HG03095 (cell line): ENCODE data around the gene CHMP6.

Experiments
- ATAC-seq: cut with Tn5 transposase; IDR thresholded peaks from one replicate; pipeline ENCODE4 v1.9.1; 2021; ENCODE audit warnings: moderate library complexity; ENCODE audit not compliant: unreplicated experiment

Gene CHMP6

DNA sequence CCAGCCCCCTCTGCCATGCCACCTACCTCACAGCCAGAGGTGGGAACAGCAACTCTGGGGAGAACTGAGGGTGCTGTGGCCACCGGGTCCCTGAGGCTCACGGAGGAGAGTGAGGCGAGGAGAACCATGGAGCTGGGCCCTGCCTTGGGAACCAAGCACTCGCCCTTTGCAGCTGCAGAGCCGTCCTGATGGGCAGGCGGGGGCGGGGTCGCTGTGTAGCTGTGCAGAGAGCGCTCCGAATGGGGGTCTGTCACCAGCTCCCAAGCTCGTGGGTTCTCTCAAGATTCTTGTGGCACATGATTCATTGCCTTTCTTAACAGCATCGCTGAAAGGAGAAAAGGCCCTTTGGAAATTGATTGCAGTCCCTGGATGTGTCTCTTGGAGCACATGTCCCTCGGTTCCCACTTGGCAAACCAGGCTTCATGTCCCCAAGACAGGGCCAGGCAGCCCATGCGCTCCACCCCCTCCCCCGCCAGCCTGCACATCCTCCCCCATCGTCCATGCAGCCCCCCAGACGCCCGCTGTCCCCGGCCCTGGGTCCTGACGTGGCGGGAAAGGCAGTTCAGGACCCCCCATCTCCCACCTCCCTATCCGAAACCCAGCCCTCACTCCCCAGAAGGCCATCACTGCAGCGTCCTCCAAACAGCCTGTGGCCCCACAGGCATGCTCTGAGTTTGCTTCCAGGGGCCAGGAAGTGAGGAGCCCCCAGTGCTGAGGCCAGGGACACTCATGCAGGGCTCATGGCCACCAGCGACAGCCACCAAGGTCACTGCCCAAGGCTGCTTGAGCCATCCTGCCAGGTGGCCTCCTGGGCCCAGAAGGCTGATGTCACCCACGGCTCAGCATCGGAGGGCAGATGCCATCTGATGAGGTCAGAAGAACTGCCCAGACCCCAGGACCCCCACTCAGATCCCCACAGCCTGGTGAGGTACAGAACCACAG, 20.6 kb upstream of the CHMP6 start:
- no peak for ATAC-seq

DNA sequence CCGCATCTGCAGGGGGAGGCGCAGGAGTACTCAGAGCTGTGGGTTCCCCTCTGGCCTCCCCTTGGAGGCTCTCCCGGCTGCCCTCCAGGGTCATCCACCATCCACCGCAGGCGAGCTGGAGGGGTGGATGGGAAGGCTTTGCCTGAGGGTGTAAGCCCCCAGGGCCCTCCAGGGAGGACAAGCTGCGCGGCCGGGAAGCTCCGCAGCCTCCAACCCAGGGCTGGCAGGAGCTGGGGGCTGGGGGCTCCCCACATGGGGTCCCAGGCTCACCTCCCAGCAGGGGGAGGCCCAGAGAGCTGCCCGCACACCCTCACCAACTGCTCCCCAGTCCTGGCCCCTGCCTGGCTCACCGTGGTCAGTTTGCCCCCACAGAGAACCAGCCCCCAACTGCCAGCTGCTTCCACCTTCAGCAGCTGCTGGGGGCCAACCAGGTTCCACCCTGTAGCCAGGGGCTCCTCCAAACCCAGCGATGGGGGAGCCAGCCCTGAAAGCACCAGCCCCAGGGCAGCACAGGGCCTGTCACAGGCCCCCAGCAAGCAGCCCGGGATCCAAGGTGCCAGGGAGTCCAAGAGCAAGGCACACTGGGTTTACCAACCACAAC, 19.8 kb upstream of the CHMP6 start:
- no peak for ATAC-seq

DNA sequence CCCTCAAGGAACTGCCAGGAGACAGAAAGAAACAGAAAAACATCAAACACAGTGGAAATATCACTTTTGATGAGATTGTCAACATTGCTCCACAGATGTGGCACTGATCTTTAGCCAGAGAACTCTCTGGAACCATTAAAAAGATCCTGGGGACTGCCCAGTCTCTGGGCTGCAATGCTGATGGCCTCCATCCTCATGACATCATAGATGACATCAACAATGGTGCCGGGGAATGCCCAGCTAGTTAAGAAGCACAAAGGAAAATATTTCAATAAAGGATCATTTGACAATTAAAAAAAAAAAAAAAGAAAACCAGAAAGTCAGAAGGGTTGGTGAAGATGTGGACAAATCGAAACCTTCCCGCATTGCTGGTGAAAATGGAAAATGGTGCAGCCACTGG, 14.9 kb upstream of the CHMP6 start:
- ATAC-seq, result no peak

- no peak for ATAC-seq
These were observed 14.5 kb upstream of the CHMP6 start for GRCh38 chr17:80977172-80977571.

DNA sequence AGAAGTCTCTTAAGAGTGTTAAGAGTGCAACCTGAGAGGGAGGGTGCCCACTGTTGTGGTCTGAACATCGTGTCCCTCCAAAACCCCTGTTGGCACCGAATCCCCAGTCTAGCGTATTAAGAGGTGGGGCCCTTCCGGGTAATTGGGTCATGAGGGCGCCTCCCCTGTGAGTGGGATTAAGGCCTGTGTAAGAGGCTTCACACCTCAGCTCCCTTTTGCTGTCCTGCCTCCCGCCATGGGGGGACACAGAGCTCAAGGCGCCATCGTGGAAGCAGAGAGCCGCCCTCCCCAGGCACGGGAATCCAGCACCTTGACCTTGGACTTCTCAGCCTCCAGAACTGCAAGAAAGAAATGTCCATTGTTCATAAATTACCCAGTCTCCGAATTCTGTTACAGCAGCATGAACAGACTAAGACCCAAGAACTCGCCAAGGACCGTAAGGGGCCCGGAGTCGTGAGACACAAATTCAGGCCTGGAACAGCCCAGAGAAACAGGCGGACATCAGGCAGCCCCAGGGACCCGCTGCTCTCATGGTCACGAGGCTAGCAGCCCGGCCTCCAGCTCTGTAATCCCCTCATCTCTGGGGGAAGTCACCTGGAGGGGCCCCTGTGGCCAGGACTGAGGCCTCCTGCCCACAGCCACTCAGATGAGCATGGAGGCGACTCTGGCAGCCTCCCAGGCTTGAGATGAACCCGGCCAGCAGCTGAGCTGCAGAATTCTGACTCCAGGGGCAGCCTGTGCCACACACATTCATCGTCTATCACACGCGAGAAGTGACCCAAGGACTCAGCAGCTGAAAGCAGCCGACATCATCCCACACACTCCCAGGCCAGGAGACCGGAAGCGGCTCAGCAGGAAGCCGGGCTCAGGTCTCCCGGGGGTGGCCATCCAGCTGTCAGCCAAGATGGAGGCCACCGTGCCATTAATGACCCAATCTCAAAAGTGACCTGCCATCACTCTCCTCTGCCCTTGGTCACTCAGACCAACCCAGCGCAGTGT, 12.8 kb upstream of the CHMP6 start:
- ATAC-seq, result no peak

- ATAC-seq, result no peak
These were observed 11.9 kb upstream of the CHMP6 start for GRCh38 chr17:80979547-80980378.

DNA sequence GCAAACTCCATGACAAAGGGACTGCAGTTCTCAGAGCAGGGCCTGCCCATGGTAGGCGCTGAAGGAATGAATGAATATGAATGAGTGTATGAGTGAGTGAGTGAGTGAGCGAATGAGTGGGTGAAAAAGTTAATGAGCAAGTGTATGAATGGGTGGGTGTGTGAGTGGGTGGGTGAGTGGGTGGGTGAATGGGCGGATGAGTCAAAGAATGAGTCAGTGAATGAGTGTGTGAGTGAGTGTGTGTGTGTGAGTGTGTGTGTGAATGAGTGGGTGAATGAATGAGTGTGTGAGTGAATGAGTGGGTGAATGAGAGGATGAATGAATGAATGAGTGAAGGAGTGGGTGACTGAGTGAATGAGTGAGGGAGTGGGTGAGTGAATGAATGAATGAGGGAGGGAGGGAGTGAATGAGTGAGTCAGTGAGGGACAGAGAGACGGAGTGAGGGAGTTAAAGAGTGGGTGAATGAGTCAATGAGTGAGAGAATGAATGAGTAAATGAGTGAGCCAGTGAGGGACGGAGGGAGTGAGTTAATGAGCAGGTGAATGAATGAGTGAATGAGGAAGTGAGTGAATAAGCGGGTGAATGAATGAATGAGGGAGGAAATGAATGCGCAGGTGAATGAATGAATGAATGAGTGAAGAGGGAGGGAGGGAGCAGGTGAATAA, 11.1 kb upstream of the CHMP6 start:
- no peak for ATAC-seq

DNA sequence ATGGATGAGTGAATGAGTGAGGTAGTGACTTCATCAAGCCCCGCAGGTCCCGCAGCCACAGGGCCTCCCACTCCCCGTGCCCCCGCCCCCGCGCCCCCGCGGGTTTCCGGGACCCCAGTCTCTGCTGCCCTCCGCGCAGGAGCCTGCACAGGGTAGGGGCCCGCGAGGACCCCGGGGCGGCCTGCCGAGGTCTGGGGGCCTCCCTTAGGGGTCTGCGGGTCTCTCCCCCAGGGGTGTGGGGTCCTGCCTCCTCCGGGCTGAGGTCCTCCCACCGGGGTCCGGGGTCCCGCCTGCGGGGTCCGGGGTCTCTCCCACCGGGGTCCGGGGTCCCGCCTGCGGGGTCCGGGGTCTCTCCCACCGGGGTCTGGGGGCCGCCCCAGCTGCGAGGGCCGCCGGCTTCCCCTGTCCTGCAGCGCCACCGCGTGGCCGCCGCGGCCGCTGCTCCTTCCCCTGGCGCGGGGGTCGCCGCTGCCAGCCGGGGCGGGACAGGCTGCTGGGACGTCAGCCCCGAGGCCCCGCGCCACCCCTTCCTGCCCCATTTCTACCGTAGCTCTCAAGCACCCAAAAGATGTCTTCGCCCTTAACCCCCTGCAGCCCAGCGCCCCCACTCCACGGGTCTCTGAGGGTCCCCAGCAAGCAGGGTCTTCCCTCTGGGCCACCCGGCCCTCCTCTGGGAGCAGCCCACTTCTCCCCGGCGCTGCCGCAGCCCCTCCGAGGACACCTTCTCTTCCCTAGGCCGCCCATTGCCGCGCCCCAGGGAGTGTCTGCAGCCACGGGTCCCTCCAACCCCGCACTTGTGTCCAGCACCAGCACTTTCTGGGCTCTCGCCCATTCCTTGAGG, 10.4 kb upstream of the CHMP6 start:
- no peak for ATAC-seq

- no peak for ATAC-seq
These were observed 9.7 kb upstream of the CHMP6 start for GRCh38 chr17:80981929-80982425.

- no peak for ATAC-seq
These were observed 9.1 kb upstream of the CHMP6 start for GRCh38 chr17:80982426-80982974.

DNA sequence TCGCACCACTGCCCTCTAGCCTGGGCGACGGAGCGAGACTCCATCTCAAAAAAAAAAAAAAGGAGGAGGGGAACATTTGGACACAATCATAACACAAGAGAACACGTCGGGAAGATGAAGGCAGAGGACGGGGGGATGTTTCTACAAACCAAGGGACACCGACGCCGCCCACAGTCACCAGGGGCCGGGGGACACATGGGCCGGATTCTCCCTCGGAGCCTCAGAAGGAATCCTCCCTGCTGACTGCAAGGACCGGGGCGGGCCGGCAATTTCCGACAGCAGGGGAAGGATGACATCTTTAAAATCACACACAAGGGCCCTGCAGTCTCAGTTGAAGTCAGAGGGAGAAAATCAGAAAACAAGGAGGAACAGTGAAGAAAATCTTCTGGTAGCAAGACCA, 8.1 kb upstream of the CHMP6 start:
- ATAC-seq, result no peak

DNA sequence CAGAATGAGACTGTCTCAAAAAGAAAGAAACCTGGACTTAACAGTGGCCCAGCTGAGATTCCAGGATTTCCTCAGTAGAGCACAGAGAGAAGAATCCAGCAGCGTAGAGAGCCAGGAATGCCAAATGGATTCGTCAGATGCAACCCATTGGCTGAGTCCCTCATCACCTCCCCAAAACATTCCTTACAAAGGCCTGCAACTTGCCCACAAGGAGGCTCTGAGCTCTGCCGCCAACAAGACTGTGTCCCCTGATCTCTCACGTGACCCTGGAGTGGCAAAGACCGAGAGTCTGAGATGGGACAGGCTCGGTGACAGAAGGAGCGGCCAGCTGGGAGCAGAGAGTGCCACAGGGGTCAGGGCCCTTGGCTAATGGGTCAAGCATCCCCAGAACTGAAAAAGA, 6.9 kb upstream of the CHMP6 start:
- no peak for ATAC-seq

- ATAC-seq, result no peak
These were observed 5.6 kb upstream of the CHMP6 start for GRCh38 chr17:80986046-80986445.

DNA sequence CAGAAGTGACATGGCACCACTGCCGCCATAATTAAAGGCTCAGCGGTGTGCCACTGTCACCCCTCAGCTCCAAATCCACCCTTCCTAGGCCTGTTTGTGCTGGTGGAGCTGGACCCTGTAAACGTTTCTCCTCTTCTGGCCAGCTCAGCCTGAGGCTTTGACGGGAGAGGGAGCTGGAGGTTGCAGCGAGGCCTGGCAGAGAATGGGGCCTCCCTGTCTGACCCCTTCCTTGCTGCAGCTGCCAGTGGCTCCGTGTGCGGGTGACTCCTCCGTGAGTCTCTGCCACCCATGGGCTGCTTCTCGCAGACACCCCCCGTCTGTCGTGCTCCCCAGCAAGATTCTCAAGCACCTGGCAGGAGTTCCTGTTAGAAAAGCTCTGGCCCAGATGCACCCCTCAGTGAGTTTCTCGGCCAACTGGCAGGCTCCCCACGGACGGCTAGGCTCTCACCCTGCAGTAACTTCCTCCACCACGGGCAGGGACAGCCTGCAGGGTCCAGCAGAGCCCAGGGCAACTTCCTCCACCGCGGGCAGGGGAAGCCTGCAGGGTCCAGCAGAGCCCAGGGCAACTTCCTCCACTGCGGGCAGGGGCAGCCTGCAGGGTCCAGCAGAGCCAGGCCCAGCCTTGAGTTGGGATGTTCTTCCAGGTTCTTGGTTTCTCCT, 4.7 kb upstream of the CHMP6 start:
- no peak for ATAC-seq

DNA sequence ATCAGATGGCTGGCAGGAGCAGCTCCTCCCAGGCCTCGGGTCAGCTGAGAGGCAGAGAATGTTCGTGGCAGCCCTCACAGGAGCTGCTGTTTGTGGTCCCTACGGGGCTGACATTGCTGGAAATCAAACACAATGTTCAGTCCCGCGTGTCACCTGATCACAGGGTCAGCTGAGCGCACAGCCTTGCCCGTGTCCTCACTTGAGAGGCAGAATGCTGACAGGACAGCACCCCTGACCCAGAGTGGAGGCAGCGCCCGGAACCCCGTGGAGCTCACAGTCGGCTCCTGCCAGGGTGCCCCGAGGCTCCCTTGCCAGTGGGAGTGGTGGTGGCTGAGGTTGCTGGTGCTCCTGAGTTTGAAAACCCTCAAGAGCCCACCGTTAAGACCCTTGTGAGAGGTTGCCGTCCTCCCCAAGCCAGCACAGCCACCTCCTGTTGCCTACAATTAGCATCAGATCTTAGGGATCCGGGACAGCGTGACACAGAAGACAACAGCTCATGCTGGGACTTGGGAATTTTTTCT, 3.6 kb upstream of the CHMP6 start:
- no peak for ATAC-seq

DNA sequence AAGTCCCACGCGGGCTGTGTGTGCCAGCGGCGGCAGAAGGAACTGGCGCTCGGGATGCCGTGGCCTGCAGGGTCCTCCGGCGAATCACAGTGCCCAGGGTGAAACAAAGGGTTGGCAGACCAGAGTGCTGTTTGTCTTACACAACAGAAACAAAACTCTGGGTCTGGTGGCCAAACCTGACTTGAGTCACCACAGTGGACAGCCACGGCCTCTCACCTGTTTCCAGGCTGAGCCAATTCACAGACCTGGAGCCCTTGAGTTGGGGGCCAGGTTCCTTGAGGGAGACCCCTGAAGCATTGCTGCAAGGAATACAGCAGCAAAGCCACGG, 2.1 kb upstream of the CHMP6 start:
- no peak for ATAC-seq

DNA sequence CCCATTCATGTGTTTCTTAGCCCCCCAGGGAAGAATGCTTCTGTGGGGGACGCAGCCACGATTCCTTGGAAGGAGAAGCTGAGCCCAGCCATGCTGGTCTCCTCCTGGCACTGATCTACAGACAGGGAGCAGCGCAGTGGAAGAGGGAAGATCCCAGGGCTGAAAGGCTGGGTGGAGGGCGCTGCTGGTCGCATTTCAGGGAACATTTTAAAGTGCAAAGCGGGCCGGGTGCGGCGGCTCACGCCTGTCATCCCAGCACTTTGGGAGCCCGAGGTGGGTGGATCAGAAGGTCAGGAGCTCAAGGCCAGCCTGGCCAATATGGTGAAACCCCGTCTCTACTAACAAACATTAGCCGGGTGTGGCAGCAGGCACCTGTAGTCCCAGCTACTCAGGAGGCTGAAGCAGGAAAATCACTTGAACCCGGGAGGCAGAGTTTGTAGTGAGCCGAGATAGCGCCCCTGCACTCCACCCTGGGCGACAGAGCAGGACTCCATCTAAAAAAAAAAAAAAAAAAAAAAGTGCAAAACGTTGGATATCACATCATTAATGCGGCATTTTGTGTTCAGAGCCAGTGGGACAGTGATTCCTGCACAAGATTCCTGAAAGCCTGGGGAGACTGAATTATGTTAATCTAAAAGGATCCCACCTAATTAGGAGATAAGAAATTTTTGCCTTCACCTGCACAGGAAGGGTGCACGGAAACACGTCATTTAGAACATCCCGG, 558 bp upstream of the CHMP6 start:
- no peak for ATAC-seq
